Hepatocyte (in vitro differentiated cells): ENCODE data around the gene PIGL.

ENCODE experiments used
- CTCF ChIP-seq: fragments of 200-600 bp; sonication (generic); IDR thresholded peaks from 2 replicates; pipeline ENCODE4 v1.5.1; 2016; ENCODE audit warnings: antibody characterized with exemption, mild to moderate bottlenecking; ENCODE audit not compliant: poor library complexity
- EZH2 ChIP-seq: fragments of 200-600 bp; sonication (generic); IDR thresholded peaks from 2 replicates; pipeline ENCODE4 v1.6.1; 2016; ENCODE audit warnings: antibody characterized with exemption, mild to moderate bottlenecking, borderline replicate concordance
- EZH2phosphoT487 ChIP-seq: fragments of 200-600 bp; sonication (generic); IDR thresholded peaks from one replicate; pipeline ENCODE4 v1.6.1; 2018; ENCODE audit warnings: antibody characterized with exemption, mild to moderate bottlenecking, low read depth, moderate library complexity; ENCODE audit not compliant: unreplicated experiment, severe bottlenecking

GRCh38 chr17:16262201-16262600, 45.2 kb downstream of the PIGL start:
- TF ChIP-seq CTCF = no peak
- no peak for TF ChIP-seq EZH2
- TF ChIP-seq EZH2phosphoT487 = no peak
